Activated naive CD4-positive, alpha-beta T cell (primary cell): ENCODE data around the gene RPP14.

ENCODE experiments used
- DNase-seq, 4 experiments: peaks; one replicate each; lab custom pipeline; 2025; lab: John Stamatoyannopoulos, UW

RPP14 gene

DNA sequence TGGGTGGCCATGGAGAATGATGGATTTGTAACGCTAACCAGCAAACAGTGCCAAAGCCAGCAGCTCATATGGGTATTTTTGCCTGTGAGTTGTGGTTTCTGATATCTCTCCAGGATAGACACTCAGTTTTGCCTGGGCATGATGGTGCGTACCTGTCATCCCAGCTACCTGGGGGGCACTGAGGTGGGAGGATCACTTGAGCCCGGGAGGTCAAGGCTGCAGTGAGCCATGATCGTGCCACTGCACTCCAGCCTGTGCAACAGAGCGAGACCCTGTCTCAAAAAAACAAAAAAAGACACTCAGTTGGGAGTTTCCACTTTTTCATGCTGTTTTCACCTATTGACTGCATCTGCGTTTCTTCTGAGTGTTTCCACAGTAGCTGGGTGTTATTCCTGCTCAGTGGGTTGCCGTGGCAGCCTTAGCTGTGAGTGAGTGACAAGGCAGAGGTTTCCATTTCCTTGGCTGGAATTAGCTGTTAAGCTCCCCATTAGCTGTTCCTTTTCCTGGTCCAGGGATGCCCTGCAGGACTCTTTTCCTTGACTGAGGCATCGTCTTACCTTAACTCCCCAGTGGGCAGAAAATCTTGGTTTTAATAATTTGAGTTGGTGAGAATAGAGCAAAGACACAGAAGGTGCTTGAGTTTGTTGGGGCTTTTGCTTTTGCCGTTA lies 14.2 kb upstream of the RPP14 start:
- no peak for DNase-seq

GRCh38 chr3:58292866-58293265 lies 13.2 kb upstream of the RPP14 start:
- DNase-seq: no peak

GRCh38 chr3:58293516-58293915 lies 12.5 kb upstream of the RPP14 start:
- no peak for DNase-seq

DNA sequence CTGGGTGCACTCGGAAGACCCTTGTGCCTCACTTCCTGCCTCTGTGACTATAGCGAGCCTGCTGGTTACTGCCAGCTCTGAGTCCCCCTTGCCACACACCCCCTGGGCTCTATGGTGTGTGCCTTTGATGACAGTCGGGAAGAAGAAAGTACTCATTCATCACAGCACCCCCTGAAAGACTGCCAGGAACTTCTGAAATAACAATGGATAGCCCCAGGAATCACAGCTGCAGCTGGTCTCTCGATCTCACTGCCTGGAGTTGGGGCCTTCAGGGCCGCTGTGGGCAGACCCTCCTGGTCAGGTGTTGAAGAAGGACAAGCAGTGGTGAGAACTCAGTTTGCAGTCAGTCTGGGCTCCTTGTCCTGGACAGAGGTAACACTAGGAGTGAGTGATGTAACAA lies 9.8 kb upstream of the RPP14 start:
- no peak for DNase-seq

DNA sequence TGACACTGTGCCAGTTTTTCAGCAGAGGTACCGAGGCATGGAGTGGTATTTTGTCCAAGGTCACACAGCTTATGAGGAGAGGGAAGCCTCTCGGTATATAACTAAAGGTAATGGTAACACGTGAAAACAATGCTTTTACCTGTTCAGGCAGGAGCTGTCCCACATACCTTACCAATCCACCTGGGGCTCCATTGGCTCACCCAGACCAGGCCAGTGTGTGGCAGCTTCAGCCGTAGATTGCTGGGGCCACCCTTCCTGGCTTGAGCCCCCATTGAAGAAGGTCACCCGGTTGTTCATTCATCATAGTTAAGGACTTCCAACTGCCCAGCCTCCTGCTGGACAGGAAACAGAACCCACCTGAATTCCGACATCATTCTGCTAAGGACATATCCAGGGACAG lies 9.2 kb upstream of the RPP14 start:
- no peak for DNase-seq

DNA sequence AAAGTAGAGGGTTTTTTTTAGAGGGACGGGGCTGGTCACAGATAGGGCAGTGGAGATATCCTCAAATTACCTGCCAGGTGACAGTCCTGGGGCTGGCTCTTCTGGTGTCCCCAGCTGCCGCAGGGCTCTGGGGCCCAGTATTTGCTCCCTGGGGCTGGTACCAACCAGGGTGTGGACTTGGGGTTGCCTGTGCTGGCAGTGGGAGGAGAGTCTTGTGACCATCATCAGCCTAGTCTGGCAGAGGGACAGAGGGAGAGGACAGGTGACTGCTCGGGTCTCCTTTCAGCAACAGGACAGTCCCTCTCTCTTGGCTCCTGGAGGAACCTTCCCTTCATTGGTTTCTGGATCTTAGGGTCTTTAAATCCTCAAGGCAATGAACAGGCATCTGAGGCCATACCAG lies 7.9 kb upstream of the RPP14 start:
- no peak for DNase-seq

DNA sequence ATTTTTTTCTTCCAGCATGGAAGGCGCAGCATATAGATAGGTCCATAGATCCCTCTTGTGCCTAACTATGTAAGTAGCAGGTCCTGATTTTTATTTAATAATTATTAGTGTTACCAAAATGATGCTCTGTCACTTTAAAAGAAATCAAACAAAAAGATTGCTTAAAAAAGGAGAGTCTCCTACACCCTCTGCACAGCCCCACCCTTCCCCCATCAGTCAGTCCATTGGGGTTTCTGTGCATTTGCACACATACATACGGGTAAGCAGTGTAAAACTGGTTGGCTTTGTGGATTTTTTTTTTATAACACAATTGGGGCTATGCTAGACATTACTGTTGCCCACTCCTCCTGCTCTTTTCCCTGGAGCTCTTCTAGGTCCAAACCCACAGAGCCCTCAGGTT lies 7.0 kb upstream of the RPP14 start:
- no peak for DNase-seq

DNA sequence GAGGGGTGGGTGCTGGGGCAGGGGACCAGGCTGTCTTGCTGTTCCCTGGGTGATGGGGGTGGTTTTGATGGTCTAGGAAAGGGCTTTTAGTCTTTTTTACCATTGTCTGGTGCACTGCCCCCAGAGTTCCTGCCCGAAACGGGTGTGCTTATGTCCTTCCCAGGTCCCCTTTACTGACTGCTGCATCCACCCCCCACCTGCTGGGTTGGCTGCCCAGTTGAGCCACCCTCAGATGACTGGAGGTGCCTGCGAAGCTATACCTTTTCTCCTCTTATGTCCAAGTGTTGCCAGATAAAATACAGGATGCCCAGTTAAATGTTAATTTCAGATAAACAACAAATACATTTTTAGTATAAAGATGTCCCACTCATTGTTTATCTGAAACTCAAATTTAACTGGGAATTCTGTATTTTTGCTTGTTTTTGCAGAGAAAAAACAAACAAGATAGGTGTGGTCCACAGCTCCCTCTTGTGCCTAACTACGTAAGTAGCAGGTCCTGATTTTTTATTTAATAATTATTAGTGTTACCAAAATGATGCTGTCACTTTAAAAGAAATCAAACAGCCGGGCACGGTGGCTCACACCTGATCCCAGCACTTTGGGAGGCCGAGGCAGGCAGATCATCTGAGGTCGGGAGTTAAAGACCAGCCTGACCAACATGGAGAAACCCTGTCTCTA lies 6.1 kb upstream of the RPP14 start:
- no peak for DNase-seq

DNA sequence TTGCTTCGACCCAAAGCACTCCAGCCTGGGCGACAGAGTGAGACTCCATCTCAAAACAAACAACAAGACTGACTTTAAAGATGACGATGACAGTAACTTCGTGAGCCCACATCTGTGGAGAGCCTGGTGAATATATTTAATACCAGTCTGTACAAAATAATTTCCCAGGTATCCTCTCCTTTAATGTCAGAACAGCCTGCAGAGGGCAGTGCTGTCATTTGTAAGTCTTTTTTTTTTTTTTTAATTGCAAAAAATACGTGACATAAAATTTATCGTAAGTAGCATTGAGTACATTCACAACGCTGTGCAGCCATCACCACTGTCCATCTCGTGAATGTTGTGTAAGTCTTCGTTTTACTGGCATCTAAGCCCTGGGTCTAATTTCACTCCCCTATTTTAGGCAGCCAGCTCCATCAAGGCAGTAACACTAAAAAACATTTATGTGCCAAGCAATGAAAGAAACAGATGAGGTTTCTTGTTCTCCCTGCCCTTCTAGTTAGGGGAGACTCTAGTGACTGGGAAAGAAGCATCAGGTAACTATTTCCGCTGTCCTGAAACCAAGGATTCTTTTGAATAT lies 1.7 kb downstream of the RPP14 start:
- DNase-seq: no peak

DNA sequence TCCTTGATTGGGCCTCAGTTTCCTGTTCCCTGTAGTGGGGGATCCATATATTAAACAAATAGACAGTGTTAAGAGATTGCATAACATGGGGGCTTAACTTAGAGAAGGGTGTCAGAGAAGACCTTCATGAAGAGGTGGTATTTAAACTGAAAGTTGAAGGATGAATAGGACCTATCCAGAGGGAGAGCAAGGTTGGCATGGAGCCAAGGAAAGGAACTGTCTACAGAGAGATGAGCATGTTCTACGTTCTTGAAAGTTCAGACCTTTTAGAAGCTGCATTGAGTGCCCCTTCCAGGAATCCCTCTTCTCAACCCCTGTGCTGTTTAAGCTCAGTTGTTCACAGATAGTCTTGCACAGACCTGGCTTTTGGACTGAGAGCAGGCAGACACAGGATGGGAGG lies 2.7 kb downstream of the RPP14 start:
- DNase-seq: no peak

DNA sequence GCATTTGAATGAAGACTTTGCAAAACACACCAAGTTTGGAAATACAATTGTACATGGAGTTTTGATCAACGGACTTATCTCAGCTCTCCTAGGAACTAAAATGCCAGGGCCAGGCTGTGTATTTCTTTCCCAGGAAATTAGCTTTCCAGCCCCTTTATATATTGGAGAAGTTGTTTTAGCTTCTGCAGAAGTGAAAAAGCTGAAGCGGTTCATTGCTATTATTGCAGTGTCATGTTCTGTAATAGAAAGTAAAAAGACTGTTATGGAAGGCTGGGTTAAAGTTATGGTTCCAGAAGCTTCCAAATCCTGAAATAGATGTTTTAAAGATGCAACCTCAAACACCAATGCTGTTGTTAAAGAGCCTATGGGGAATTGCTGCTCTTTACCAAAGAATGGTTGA lies 11.8 kb downstream of the RPP14 start:
- no peak for DNase-seq

- DNase-seq: no peak
Observed at GRCh38 chr3:58321791-58322190, 15.7 kb downstream of the RPP14 start.

- DNase-seq: no peak
Observed at GRCh38 chr3:58322793-58323192, 16.7 kb downstream of the RPP14 start.

DNA sequence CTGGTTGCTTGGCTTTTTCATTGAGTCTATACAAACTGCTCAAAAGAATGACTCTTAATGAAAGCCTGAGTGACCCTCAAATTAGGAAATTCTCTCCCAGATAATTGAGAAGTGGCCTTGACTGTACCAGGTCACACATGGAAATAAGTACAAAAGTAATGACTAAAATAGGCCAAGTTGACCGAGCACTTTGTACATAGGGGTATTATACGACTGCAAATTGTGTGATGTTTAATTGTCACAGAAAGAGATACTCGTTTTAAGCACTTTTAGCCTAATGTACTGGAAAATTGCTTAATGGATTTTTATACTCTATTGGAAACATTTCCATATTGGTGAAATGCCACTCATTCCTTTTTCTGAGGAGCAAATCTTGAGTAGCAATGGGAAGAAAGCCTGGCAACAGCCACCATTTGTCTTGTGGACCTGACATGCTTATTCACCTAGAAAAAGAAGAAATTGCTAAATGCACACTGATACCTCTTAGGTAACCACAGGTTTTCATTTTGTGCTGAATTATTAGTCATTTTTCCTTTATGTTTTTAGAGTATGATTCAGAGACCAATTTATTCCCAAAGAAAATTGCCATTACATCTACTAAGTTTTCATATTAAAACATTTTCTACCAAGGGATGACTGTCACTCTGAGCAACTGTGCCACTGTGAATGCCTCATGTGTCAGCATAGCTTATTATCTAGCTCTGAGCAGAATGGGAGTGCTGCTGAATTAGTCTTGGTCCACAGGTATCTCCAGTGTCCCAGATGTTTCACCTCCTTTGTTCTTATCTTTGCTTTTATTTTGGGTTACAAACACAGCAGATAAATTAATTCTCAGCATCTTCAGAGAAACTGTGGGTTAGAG lies 17.7 kb downstream of the RPP14 start:
- no peak for DNase-seq

GRCh38 chr3:58324391-58325390 lies 18.6 kb downstream of the RPP14 start:
- no peak for DNase-seq

DNA sequence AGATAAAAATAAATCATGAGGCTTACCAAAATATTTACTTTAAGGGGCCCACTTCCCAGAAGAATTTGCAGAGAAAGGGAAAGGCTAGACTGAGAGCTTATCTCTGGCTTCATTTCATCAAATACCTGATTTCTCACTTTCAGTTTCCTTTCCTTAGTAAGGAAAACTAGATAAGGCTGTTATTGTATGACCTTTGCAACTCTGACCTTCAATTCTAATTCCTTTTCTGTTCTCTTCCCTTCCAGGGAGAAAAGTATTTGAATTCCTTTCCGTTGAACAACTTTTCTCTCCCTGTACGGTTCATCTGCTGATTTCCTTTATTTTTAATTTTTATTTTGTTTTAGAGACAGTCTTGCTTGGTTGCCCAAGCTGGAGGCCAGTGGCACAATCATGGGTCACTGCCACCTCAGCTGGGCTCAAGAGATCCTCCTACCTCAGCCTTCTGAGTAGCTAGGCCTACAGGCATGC lies 19.5 kb downstream of the RPP14 start:
- no peak for DNase-seq

DNA sequence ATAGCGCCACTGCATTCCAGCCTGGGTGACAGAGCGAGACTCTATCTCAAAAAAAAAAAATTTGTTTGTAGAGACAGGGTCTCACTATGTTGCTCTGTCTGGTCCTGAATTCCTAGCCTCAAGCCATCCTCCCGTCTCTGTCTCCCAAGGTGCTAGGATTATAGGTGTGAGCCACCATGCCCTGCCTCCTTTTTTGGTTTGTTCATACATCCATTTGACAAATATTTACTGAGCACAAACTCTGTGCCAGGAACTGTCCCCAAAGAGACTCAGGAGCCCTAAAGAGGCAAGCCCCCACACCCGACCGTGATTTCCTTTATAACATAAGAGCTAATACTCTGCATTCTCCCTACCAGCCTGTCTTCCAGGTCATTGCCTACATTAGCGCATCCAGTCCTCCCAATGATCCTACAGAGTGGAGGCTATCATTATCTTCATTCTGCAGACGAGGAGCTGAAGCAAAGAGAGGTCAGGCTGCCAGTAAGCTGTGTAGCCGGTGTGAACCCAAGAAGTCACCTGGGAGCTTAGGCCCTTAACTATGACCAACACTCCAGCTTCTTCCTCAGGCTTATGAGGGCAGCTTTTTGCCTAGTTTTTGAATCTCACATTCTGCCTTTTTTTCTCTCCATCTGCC lies 20.3 kb downstream of the RPP14 start:
- DNase-seq: no peak

GRCh38 chr3:58329150-58329921 lies 23.3 kb downstream of the RPP14 start:
- no peak for DNase-seq

DNA sequence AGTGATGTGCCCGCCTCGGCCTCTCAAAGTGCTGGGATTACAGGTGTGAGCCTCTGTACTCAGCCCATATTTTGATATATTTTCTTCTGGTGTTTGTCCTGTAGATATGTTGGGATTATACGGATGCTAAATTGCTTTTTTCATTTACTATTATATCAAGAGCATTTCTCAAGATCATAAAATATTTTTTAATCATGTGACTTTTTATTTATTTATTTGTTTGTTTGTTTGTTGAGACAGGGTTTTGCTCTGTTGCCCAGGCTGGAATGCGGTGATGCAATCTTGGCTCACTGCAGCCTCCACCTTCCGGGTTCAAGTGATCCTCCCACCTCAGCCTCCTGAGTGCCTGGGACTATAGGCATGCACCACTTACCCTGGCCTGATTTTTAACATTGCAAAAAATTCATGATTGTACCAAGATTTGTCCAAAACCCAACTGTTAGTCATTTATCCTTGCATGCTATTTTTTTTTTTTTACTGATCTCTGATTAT lies 23.9 kb downstream of the RPP14 start:
- no peak for DNase-seq

DNA sequence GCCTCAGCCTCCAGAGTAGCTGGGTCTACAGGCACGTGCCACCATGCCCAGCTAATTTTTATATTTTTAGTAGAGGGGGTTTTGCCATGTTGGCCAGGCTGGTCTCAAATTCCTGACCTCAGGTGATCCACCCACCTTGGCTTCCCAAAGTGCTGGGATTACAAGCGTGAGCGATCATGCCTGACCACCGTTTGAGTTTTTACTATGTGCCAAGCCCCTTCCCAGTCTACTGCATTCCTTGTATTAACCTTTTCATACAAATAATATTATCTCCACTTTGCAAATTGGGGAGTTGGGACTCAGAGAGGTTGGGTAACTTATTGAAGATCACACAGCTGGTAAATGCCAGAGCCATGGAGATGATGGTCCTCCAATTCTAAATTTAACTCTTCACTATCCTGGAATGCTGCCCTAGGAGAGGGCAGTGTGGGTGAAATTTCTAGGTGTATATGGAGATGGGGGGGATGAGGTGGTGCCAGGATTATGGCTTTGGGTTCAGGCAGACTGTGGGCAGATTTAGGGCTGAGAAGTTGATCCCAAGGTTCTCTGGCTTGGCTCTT lies 25.6 kb downstream of the RPP14 start:
- DNase-seq: no peak
